ENCODE data around the gene LTC4S.
"Not testable (repeated sequence)": the region's sequence is repeated elsewhere in the genome, so short reads cannot be mapped to it uniquely, and the experiment has no call there.

LTC4S gene

DNA sequence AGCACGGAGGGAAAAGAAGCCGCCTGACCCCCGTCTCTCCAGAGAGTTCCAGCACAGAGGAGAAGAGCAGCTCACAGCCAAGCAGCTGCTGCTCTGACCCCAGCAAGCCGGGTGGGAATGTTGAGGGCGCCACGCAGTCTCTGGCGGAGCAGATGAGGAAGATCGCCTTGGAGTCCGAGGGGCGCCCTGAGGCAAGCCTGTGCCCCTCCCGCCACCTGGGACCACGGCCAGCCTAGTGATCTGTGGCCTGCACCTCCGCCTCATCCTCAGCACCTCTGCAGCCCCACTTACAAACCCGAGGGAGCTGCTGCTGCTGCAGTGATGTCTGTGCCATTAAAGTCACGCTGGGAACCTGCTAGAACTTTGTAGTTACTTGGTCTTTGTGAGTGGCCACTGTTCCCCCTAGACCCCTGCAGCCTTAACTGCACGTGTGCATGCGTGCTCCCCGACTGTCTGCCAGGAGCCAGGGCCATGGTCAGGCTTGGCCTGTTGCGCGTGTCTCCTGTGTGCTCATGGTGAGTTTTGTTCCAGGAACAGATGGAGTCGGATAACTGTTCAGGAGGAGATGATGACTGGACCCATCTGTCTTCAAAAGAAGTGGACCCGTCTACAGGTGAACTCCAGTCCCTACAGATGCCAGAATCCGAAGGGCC lies 39.4 kb downstream of the LTC4S start:
- intact Hi-C loops (cut with DNase I), result no loop called here
- DNase-seq, result no peak

DNA sequence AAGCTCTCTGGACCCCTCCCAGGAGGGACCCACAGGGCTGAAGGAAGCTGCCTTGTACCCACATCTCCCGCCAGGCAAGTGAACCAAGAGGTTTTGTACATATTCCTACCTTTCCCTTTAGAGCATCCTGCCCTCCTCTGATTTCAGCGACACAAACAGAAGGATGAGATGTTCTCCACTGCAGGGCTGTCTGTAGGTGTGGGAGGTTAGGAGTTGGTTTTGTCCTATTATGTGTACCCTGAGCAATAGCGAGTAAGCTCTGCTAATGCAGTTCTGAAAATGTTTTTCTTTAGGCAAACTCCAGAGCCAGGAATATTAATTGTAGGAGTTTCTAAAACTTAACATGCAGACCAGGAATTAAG lies 39.9 kb downstream of the LTC4S start:
- intact Hi-C loops (cut with DNase I), result no loop called here
- peak in 5 of 42 donors; percentile 31 to 65 (median 51) for DNase-seq

DNA sequence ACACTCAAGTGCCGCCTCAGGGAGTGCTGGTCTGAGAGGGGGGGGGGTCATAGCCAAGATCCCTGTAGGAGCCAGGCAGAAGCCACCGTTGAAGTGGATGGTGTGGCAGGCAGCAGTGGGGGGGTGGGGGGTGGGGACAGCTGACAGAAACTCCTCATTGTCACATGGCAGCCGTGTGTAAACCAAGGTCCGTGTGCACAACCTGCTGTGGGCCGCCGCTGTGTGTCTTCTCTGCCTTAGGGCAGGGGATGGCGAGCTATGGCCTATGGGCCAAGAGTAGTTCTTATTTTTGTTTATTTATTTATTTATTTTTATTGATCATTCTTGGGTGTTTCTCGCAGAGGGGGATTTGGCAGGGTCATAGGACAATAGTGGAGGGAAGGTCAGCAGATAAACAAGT lies 40.3 kb downstream of the LTC4S start:
- DNase-seq, result no peak
- intact Hi-C loops (cut with DNase I), result no loop called here

DNA sequence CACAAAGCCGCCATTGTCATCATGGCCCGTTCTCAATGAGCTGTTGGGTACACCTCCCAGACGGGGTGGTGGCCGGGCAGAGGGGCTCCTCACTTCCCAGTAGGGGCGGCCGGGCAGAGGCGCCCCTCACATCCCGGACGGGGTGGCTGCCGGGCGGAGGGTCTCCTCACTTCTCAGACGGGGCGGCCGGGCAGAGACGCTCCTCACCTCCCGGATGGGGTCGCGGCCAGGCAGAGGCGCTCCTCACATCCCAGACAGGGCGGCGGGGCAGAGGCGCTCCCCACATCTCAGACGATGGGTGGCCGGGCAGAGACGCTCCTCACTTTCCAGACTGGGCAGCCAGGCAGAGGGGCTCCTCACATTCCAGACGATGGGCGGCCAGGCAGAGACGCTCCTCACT lies 41.1 kb downstream of the LTC4S start:
- DNase-seq; intact Hi-C loops (cut with DNase I): not testable (repeated sequence)

- intact Hi-C loops (cut with DNase I), result no loop called here
- DNase-seq, result peak in 1 of 42 donors; percentile 37
These were observed 42.6 kb downstream of the LTC4S start for GRCh38 chr5:179836225-179837019.

DNA sequence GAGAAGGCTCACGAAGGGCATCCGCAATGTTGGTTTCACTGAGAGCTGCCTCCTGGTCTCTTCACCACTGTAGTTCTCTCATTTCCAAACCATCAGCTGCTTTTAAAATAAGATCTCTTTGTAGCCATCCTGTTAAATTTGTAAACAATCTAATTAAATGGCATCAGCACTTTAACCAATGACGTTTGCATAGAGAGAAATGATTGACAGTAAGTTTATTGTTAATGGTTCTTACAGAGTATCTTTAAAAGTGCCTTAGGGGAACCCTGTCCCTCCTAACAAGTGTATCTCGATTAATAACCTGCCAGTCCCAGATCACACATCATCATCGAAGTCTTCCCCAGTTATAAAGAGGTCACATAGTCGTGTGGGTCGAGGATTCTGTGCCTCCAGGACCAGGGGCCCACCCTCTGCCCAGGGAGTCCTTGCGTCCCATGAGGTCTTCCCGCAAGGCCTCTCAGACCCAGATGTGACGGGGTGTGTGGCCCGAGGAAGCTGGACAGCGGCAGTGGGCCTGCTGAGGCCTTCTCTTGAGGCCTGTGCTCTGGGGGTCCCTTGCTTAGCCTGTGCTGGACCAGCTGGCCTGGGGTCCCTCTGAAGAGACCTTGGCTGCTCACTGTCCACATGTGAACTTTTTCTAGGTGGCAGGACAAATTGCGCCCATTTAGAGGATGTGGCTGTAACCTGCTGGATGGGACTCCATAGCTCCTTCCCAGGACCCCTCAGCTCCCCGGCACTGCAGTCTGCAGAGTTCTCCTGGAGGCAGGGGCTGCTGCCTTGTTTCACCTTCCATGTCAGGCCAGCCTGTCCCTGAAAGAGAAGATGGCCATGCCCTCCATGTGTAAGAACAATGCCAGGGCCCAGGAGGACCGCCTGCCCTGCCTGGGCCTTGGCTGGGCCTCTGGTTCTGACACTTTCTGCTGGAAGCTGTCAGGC lies 43.6 kb downstream of the LTC4S start:
- intact Hi-C loops (cut with DNase I), result no loop called here
- no peak for DNase-seq

DNA sequence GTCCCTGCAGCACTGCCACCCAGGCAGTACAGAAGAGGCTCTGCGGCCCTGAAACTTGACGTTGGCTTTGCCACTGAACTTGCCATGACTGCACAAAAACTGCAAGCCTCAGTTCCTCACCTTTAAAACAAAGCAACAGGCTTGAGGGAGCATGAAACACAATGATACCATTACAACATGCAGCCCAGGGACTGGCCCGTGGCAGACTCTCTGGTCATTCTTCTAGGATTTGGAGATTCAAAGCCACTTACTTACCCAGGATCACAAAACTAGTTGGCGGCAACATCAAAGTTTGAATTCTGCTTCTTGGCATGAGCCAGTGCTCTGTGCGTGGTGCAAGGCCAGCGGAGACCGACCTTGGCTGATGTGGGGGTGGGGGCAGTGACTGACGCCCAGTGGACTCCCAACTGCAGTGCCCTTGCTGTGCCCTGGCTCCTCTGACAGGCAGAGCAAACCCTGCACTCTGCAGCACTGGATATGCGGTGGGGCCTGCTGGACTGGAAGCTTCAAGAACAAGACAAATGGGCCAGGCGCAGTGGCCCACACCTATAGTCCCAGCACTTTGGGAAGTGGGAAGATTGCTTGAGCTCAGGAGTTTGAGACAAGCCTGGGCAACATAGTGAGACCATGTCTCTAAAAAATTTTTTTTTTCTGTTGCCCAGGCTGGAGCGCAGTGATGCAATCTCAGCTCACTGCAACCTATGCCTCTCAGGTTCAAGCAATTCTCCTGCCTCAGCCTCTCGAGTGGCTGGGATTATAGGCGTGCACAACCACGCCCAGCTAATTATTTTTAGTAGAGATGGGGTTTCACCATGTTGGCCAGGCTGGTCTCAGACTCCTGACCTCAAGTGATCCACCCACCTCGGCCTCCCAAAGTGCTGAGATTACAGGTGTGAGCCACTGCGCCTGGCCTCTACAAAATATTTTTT lies 45.8 kb downstream of the LTC4S start:
- intact Hi-C loops (cut with DNase I), result no loop called here
- peak in 2 of 42 donors; percentile 30 to 36 for DNase-seq

DNA sequence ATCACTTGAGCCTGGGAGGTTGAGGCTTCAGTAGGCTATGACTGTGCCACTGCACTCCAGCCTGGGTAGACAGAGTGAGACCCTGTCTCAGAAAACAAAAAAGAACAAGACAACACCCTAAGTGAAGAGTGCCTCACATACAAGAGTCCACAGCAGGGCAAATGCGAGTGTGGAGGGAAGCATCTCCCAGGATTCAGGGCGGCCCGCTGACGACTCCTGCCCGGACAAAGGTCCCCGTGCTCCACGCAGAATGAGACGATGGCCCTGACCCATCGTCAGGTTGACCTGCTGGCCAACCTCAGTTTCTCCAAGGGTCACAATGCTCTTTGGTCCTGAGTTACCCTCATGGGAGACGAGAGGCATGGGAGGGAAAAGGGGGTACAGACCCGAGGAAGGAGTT lies 46.5 kb downstream of the LTC4S start:
- DNase-seq, result peak in 1 of 42 donors; percentile 35
- intact Hi-C loops (cut with DNase I), result no loop called here

- intact Hi-C loops (cut with DNase I), result no loop called here
- DNase-seq, result peak in 2 of 42 donors; percentile 20 to 30
These were observed 47.0 kb downstream of the LTC4S start for GRCh38 chr5:179840766-179841165.

DNA sequence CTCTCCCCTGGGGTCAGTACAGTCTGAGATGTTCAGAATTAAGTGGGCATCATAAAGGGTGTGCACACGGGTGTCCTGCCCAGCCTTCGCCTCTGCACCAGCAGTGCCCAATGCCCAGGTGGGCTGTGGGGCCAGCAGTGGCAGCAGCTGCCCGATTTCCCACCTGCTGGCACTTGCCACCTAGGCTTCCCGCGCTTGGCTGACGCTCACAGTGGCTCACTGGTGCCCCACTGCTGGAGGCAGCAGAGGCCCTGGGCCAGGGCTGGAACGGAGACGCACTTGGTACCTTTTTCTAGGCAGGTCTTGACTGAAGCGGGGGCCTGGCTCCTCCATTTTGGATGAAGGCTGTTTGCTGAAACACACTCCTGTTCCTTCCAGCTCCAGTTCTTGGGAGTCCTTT lies 47.8 kb downstream of the LTC4S start:
- peak in 1 of 42 donors; percentile 21 for DNase-seq

More for the DNA sequence above, 47.8 kb downstream of the LTC4S start:
- intact Hi-C loops (cut with DNase I), result no loop called here
